Lung (tissue), 12 donors: ENCODE measurements around the gene CARD11. TPM values are rescaled to one million over a fixed set of nuclear protein-coding genes. Genes with fewer than 3 reads are reported as not detected.

ENCODE experiments used
- ATAC-seq: fragments of 200-7000 bp; cut with Tn5 transposase; one replicate; pipeline ENCODE4 v1.9.1; 2020; ENCODE audit warnings: moderate number of reproducible peaks; ENCODE audit not compliant: insufficient read depth, low FRiP score
- DNase-seq, 3 donors: peaks; one replicate each; pipeline ENCODE4 v3.0.0-alpha.2; 2013 to 2017
- H3K27ac ChIP-seq, 2 donors: one replicate each; pipeline ENCODE4 v1.5.1; 2013; ENCODE audit warnings: mild to moderate bottlenecking in 2 of 2, moderate library complexity in 2 of 2, control low read depth in 1 of 2, inconsistent platforms in 1 of 2, low read depth in 1 of 2, low read length in 1 of 2
- H3K27me3 ChIP-seq, 3 donors: one replicate each; pipeline ENCODE4 v1.5.1; 2013; ENCODE audit warnings: low read length in 2 of 3; ENCODE audit not compliant: control insufficient read depth in 3 of 3, insufficient read depth in 3 of 3
- H3K36me3 ChIP-seq, 4 donors: one replicate each; pipeline ENCODE4 v1.5.1; 2013; ENCODE audit warnings: low read length in 4 of 4, mild to moderate bottlenecking in 1 of 4, moderate library complexity in 1 of 4; ENCODE audit not compliant: control insufficient read depth in 4 of 4, insufficient read depth in 4 of 4
- H3K4me1 ChIP-seq, 5 donors: one replicate each; pipeline ENCODE4 v1.5.1; 2013; ENCODE audit warnings: low read length in 5 of 5, mild to moderate bottlenecking in 2 of 5, moderate library complexity in 1 of 5; ENCODE audit not compliant: control insufficient read depth in 5 of 5, insufficient read depth in 5 of 5
- H3K4me3 ChIP-seq: one replicate; pipeline ENCODE4 v1.5.1; 2013; ENCODE audit warnings: mild to moderate bottlenecking, control low read depth, moderate library complexity
- H3K9ac ChIP-seq, 2 donors: one replicate each; pipeline ENCODE4 v1.5.1; 2013; ENCODE audit warnings: low read length in 2 of 2, control low read depth in 1 of 2; ENCODE audit not compliant: insufficient read depth in 1 of 2
- H3K9me3 ChIP-seq, 4 donors: one replicate each; pipeline ENCODE4 v1.5.1; 2013; ENCODE audit warnings: low read length in 3 of 4, mild to moderate bottlenecking in 1 of 4, moderate library complexity in 1 of 4; ENCODE audit not compliant: control insufficient read depth in 4 of 4, insufficient read depth in 3 of 4
- CTCF ChIP-seq: IDR thresholded peaks from 2 replicates; pipeline ENCODE4 v1.5.1; 2012; ENCODE audit warnings: mild to moderate bottlenecking; ENCODE audit errors: control extremely low read depth, extremely low read depth
- WGBS, 2 donors: extraction: QIAGEN DNeasy Blood & Tissue Kit; methylation state at CpG; one replicate each; pipeline ENCODE4 v1.1.7; 2013; 5-methylcytosine and 5-hydroxymethylcytosine counted together
- polyA plus RNA-seq, 2 donors: library from polyadenylated mRNA; stranded (reverse); fragments of 200-250 nt; gene quantifications; one replicate each; pipeline ENCODE4 v1.2.1, GENCODE V29; 2013
- total RNA-seq, 2 donors: library from RNA; depleted of rRNA in 1 of 2; stranded (reverse); fragments of >200 nt in 1 of 2; gene quantifications; one replicate each; pipeline ENCODE4 v1.2.1, GENCODE V29; 2014 to 2021
- donor health status: control.
- donor health status: control.
- donor health status: Bipolar disorder and iron deficiency.
- donor health status: healthy.
- donor health status: DM: yes; HTN: yes; CAD: no.

Gene CARD11
- total and polyA plus RNA-seq, 4 donors, result 1.5 to 4.3 (median 3.7) TPM

GRCh38 chr7:2982401-2982800, 61.3 kb downstream of the CARD11 start:
- DNase-seq (no peak), ATAC-seq (no peak)
- H3K27me3 ChIP-seq, result peaks cover 0 to 3% (median 0%) of the 10 kb centered on the region in 3 donors
- H3K4me1 ChIP-seq, result peaks cover 0 to 6% (median 0%) of the 10 kb centered on the region in 5 donors
- no peaks in the 10 kb centered on the region for H3K36me3 ChIP-seq
- WGBS, 2 donors, result 94 to 95% methylated on average over 11 of the region's 11 CpGs
- H3K4me3 ChIP-seq, result no peak overlapping the region
- H3K9ac ChIP-seq, result no peak overlapping the region
- H3K27ac ChIP-seq, result no peak overlapping the region
- TF ChIP-seq CTCF, result no peak
- peaks cover 0 to 5% (median 2%) of the 10 kb centered on the region in 4 donors for H3K9me3 ChIP-seq

GRCh38 chr7:2981103-2981480, 62.6 kb downstream of the CARD11 start:
- WGBS, 2 donors, result 87 to 90% methylated on average over 8 of the region's 8 CpGs
- ATAC-seq, result no peak

GRCh38 chr7:2980401-2981102, 63.1 kb downstream of the CARD11 start:
- no peak overlapping the region for H3K4me3 ChIP-seq

More at GRCh38 chr7:2981103-2981480, 62.6 kb downstream of the CARD11 start:
- Histone ChIP-seq H3K4me3 (no peak overlapping the region), H3K9ac (no peak overlapping the region), H3K27ac (no peak overlapping the region), H3K9me3 (peaks cover 0 to 5% (median 0%) of the 10 kb centered on the region in 4 donors), H3K36me3 (no peaks in the 10 kb centered on the region), H3K4me1 (peaks cover 0 to 6% (median 0%) of the 10 kb centered on the region in 5 donors), H3K27me3 (peaks cover 0 to 3% (median 0%) of the 10 kb centered on the region in 3 donors)
- no peak for DNase-seq
- TF ChIP-seq CTCF, result no peak

More at GRCh38 chr7:2980401-2981102, 63.1 kb downstream of the CARD11 start:
- ATAC-seq (no peak), DNase-seq (no peak)
- no peaks in the 10 kb centered on the region for H3K36me3 ChIP-seq
- H3K9ac ChIP-seq, result no peak overlapping the region
- 40 to 69% methylated on average over 27 of the region's 27 CpGs for WGBS, 2 donors
- H3K27me3 ChIP-seq, result peaks cover 0 to 3% (median 0%) of the 10 kb centered on the region in 3 donors
- no peak for TF ChIP-seq CTCF
- H3K9me3 ChIP-seq, result peaks cover 0 to 5% (median 0%) of the 10 kb centered on the region in 4 donors
- H3K4me1 ChIP-seq, result peaks cover 0 to 6% (median 0%) of the 10 kb centered on the region in 5 donors
- no peak overlapping the region for H3K27ac ChIP-seq
